GM12875 (cell line): Measurements from ENCODE around the gene DNASE1L2.
A peak's percentile ranks its signal among the peaks of the same experiment; 100 is the strongest.

Experiments
- H3K4me3 ChIP-seq: one replicate; pipeline ENCODE4 v1.5.1; 2011; ENCODE audit warnings: low read depth, low read length, control low read depth
- CTCF ChIP-seq: IDR thresholded peaks from 2 replicates; pipeline ENCODE4 v1.5.1; 2011; ENCODE audit warnings: low read depth, mild to moderate bottlenecking, control low read depth, inconsistent platforms, low read length, moderate library complexity, borderline replicate concordance; ENCODE audit not compliant: insufficient read depth

The DNASE1L2 gene

GRCh38 chr16:2190659-2191445 lies 45.4 kb upstream of the DNASE1L2 start:
- TF ChIP-seq CTCF: no peak
- H3K4me3 ChIP-seq: no peak overlapping the region

GRCh38 chr16:2191446-2191706 lies 44.9 kb upstream of the DNASE1L2 start:
- no peak for TF ChIP-seq CTCF
- no peak overlapping the region for H3K4me3 ChIP-seq

- no peak overlapping the region for H3K4me3 ChIP-seq
- TF ChIP-seq CTCF: no peak
Measured at GRCh38 chr16:2194166-2194834, 41.9 kb upstream of the DNASE1L2 start.

GRCh38 chr16:2194852-2195321 lies 41.4 kb upstream of the DNASE1L2 start:
- peak; percentile 56; the same call in 1 of the 2 replicates for TF ChIP-seq CTCF
- H3K4me3 ChIP-seq: no peak overlapping the region

- no peak for TF ChIP-seq CTCF
- H3K4me3 ChIP-seq: no peak overlapping the region
Measured at GRCh38 chr16:2195322-2196161, 40.7 kb upstream of the DNASE1L2 start.

GRCh38 chr16:2196162-2196980 lies 39.9 kb upstream of the DNASE1L2 start, which contains the start of gene CASKIN1:
TSS of gene CASKIN1 (minus strand) at chr16:2196605. CDS start at chr16:2196432, 173 bp downstream.
- TF ChIP-seq CTCF: no peak
- no peak within 1 kb of the TSS for H3K4me3 ChIP-seq
